Testis (tissue), 2 donors: ENCODE measurements around the gene BRMS1.

Source experiments
- CTCF ChIP-seq, 3 experiments: fragments of 450-650 bp in 2 of 3; fragments of 200-600 bp in 1 of 3; sonication (generic) in 1 of 3; IDR thresholded peaks; one replicate each; pipeline ENCODE4 v1.5.1; 2016 to 2019; ENCODE audit warnings: antibody characterized with exemption in 3 of 3, mild to moderate bottlenecking in 2 of 3, moderate library complexity in 1 of 3
- POLR2A ChIP-seq: fragments of 450-650 bp; IDR thresholded peaks from one replicate; pipeline ENCODE4 v1.6.1; 2017; ENCODE audit warnings: antibody characterized with exemption, mild to moderate bottlenecking, moderate library complexity

GRCh38 chr11:66312549-66313320 lies 32.2 kb downstream of the BRMS1 start:
- no peak for TF ChIP-seq CTCF (IDR thresholded peaks at IDR 0.05)
- no peak for TF ChIP-seq POLR2A
